ENCODE measurements around the gene LTA4H.

LTA4H gene

GRCh38 chr12:96057986-96058553 is 22.7 kb upstream of the LTA4H start:
- no peaks in the 10 kb centered on the region for H3K36me3 ChIP-seq (ENCODE audit: control insufficient read depth, insufficient read depth, low read length)
- no peak for DNase-seq (ENCODE audit: low read depth, low spot score)
- H3K27ac ChIP-seq (ENCODE audit: low read length) = no peak overlapping the region
- H3K27me3 ChIP-seq (ENCODE audit: control insufficient read depth, insufficient read depth, low read length) = no peaks in the 10 kb centered on the region
- H3K9me3 ChIP-seq (ENCODE audit: control insufficient read depth, insufficient read depth, low read length) = no peaks in the 10 kb centered on the region; the same call in 1 of the 2 replicates
- no peaks in the 10 kb centered on the region for H3K4me1 ChIP-seq (ENCODE audit: control insufficient read depth, insufficient read depth, low read length)
- no peak overlapping the region for H3K4me3 ChIP-seq (ENCODE audit: low read length)
- no CpG with 5 or more reads among the region's 4 CpGs for WGBS (ENCODE audit: insufficient coverage, insufficient read length)

- Histone ChIP-seq H3K27ac (ENCODE audit: low read length) (no peak overlapping the region), H3K9me3 (ENCODE audit: control insufficient read depth, insufficient read depth, low read length) (no peaks in the 10 kb centered on the region; the same call in 1 of the 2 replicates), H3K27me3 (ENCODE audit: control insufficient read depth, insufficient read depth, low read length) (no peaks in the 10 kb centered on the region), H3K36me3 (ENCODE audit: control insufficient read depth, insufficient read depth, low read length) (no peaks in the 10 kb centered on the region), H3K4me3 (ENCODE audit: low read length) (no peak overlapping the region), H3K4me1 (ENCODE audit: control insufficient read depth, insufficient read depth, low read length) (no peaks in the 10 kb centered on the region)
- no CpG with 5 or more reads among the region's 8 CpGs for WGBS (ENCODE audit: insufficient coverage, insufficient read length)
- DNase-seq (ENCODE audit: low read depth, low spot score) = no peak
These were observed 21.5 kb upstream of the LTA4H start for GRCh38 chr12:96056646-96057455.

- Histone ChIP-seq H3K9me3 (ENCODE audit: control insufficient read depth, insufficient read depth, low read length) (no peaks in the 10 kb centered on the region; the same call in 1 of the 2 replicates), H3K4me3 (ENCODE audit: low read length) (no peak overlapping the region), H3K4me1 (ENCODE audit: control insufficient read depth, insufficient read depth, low read length) (no peaks in the 10 kb centered on the region), H3K36me3 (ENCODE audit: control insufficient read depth, insufficient read depth, low read length) (no peaks in the 10 kb centered on the region), H3K27ac (ENCODE audit: low read length) (no peak overlapping the region), H3K27me3 (ENCODE audit: control insufficient read depth, insufficient read depth, low read length) (no peaks in the 10 kb centered on the region)
- no CpG with 5 or more reads among the region's 4 CpGs for WGBS (ENCODE audit: insufficient coverage, insufficient read length)
- no peak for DNase-seq (ENCODE audit: low read depth, low spot score)
These were observed 18.8 kb upstream of the LTA4H start for GRCh38 chr12:96054244-96054610.

GRCh38 chr12:96053476-96054243 is 18.3 kb upstream of the LTA4H start:
- Histone ChIP-seq H3K36me3 (ENCODE audit: control insufficient read depth, insufficient read depth, low read length) (no peaks in the 10 kb centered on the region), H3K4me3 (ENCODE audit: low read length) (no peak overlapping the region), H3K27me3 (ENCODE audit: control insufficient read depth, insufficient read depth, low read length) (no peaks in the 10 kb centered on the region), H3K9me3 (ENCODE audit: control insufficient read depth, insufficient read depth, low read length) (no peaks in the 10 kb centered on the region; the same call in 1 of the 2 replicates), H3K27ac (ENCODE audit: low read length) (no peak overlapping the region), H3K4me1 (ENCODE audit: control insufficient read depth, insufficient read depth, low read length) (no peaks in the 10 kb centered on the region)
- WGBS (ENCODE audit: insufficient coverage, insufficient read length) = no CpG with 5 or more reads among the region's 5 CpGs
- DNase-seq (ENCODE audit: low read depth, low spot score) = no peak

GRCh38 chr12:96051756-96052485 is 16.5 kb upstream of the LTA4H start:
- H3K27ac ChIP-seq (ENCODE audit: low read length) = no peak overlapping the region
- no peaks in the 10 kb centered on the region for H3K36me3 ChIP-seq (ENCODE audit: control insufficient read depth, insufficient read depth, low read length)
- no peaks in the 10 kb centered on the region for H3K27me3 ChIP-seq (ENCODE audit: control insufficient read depth, insufficient read depth, low read length)
- H3K4me3 ChIP-seq (ENCODE audit: low read length) = no peak overlapping the region
- no peaks in the 10 kb centered on the region; the same call in 1 of the 2 replicates for H3K9me3 ChIP-seq (ENCODE audit: control insufficient read depth, insufficient read depth, low read length)
- no peak for DNase-seq (ENCODE audit: low read depth, low spot score)
- no CpG with 5 or more reads among the region's 2 CpGs for WGBS (ENCODE audit: insufficient coverage, insufficient read length)
- no peaks in the 10 kb centered on the region for H3K4me1 ChIP-seq (ENCODE audit: control insufficient read depth, insufficient read depth, low read length)

GRCh38 chr12:96050139-96050538 is 14.8 kb upstream of the LTA4H start:
- WGBS (ENCODE audit: insufficient coverage, insufficient read length) = no CpG with 5 or more reads among the region's 2 CpGs

GRCh38 chr12:96049101-96049500 is 13.7 kb upstream of the LTA4H start:
- H3K9me3 ChIP-seq (ENCODE audit: control insufficient read depth, insufficient read depth, low read length) = no peaks in the 10 kb centered on the region
- DNase-seq (ENCODE audit: low read depth, low spot score) = no peak
- no peak overlapping the region for H3K27ac ChIP-seq (ENCODE audit: low read length)
- no peaks in the 10 kb centered on the region for H3K4me1 ChIP-seq (ENCODE audit: control insufficient read depth, insufficient read depth, low read length)
- H3K4me3 ChIP-seq (ENCODE audit: low read length) = no peak overlapping the region
- no peaks in the 10 kb centered on the region for H3K27me3 ChIP-seq (ENCODE audit: control insufficient read depth, insufficient read depth, low read length)
- H3K36me3 ChIP-seq (ENCODE audit: control insufficient read depth, insufficient read depth, low read length) = no peaks in the 10 kb centered on the region
- no CpG with 5 or more reads among the region's 6 CpGs for WGBS (ENCODE audit: insufficient coverage, insufficient read length)

More at GRCh38 chr12:96050139-96050538, 14.8 kb upstream of the LTA4H start:
- Histone ChIP-seq H3K4me3 (ENCODE audit: low read length) (no peak overlapping the region), H3K36me3 (ENCODE audit: control insufficient read depth, insufficient read depth, low read length) (no peaks in the 10 kb centered on the region), H3K9me3 (ENCODE audit: control insufficient read depth, insufficient read depth, low read length) (no peaks in the 10 kb centered on the region), H3K4me1 (ENCODE audit: control insufficient read depth, insufficient read depth, low read length) (no peaks in the 10 kb centered on the region), H3K27me3 (ENCODE audit: control insufficient read depth, insufficient read depth, low read length) (no peaks in the 10 kb centered on the region), H3K27ac (ENCODE audit: low read length) (no peak overlapping the region)
- DNase-seq (ENCODE audit: low read depth, low spot score) = no peak

GRCh38 chr12:96048393-96048969 is 13.1 kb upstream of the LTA4H start:
- no peaks in the 10 kb centered on the region for H3K9me3 ChIP-seq (ENCODE audit: control insufficient read depth, insufficient read depth, low read length)
- no peaks in the 10 kb centered on the region for H3K4me1 ChIP-seq (ENCODE audit: control insufficient read depth, insufficient read depth, low read length)
- H3K27me3 ChIP-seq (ENCODE audit: control insufficient read depth, insufficient read depth, low read length) = no peaks in the 10 kb centered on the region
- H3K4me3 ChIP-seq (ENCODE audit: low read length) = no peak overlapping the region
- H3K36me3 ChIP-seq (ENCODE audit: control insufficient read depth, insufficient read depth, low read length) = no peaks in the 10 kb centered on the region
- WGBS (ENCODE audit: insufficient coverage, insufficient read length) = no CpG with 5 or more reads among the region's 5 CpGs
- no peak for DNase-seq (ENCODE audit: low read depth, low spot score)
- no peak overlapping the region for H3K27ac ChIP-seq (ENCODE audit: low read length)

GRCh38 chr12:96047229-96048211 is 12.1 kb upstream of the LTA4H start:
- no peaks in the 10 kb centered on the region for H3K4me1 ChIP-seq (ENCODE audit: control insufficient read depth, insufficient read depth, low read length)
- H3K36me3 ChIP-seq (ENCODE audit: control insufficient read depth, insufficient read depth, low read length) = no peaks in the 10 kb centered on the region
- DNase-seq (ENCODE audit: low read depth, low spot score) = no peak
- H3K27me3 ChIP-seq (ENCODE audit: control insufficient read depth, insufficient read depth, low read length) = no peaks in the 10 kb centered on the region
- no peak overlapping the region for H3K27ac ChIP-seq (ENCODE audit: low read length)
- no peaks in the 10 kb centered on the region for H3K9me3 ChIP-seq (ENCODE audit: control insufficient read depth, insufficient read depth, low read length)
- WGBS (ENCODE audit: insufficient coverage, insufficient read length) = no CpG with 5 or more reads among the region's 7 CpGs
- H3K4me3 ChIP-seq (ENCODE audit: low read length) = no peak overlapping the region

Measured in iPS DF 6.9 (cell line).